Measurements from ENCODE around the gene EMX2. TPM values are rescaled to one million over a fixed set of nuclear protein-coding genes. Genes with fewer than 3 reads are reported as not detected.

The EMX2 gene
- polyA plus RNA-seq, 1 donor, result 9.0 TPM

DNA sequence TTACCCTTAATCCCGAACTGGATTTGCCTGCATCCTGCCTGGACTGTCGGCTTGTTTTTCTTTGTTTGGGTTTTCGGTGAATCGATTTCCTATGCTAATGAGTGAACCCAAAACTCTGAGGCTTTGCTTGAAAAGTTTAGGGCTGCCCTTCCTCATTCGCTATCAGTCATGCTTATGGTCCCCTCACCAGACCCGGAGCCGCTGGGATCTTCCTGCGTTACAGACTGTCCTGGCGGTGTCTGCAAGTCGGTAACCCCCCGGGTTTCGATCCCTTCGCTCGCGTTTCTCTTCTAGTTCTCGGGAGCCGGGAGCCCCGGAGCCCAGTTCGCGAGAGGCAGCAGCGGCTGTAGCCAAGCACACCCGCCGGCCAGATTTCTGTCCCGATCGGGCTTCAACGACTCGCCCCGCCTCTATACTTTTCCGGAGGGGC lies 2.2 kb downstream of the EMX2 start:
- DNase-seq, result no peak

DNA sequence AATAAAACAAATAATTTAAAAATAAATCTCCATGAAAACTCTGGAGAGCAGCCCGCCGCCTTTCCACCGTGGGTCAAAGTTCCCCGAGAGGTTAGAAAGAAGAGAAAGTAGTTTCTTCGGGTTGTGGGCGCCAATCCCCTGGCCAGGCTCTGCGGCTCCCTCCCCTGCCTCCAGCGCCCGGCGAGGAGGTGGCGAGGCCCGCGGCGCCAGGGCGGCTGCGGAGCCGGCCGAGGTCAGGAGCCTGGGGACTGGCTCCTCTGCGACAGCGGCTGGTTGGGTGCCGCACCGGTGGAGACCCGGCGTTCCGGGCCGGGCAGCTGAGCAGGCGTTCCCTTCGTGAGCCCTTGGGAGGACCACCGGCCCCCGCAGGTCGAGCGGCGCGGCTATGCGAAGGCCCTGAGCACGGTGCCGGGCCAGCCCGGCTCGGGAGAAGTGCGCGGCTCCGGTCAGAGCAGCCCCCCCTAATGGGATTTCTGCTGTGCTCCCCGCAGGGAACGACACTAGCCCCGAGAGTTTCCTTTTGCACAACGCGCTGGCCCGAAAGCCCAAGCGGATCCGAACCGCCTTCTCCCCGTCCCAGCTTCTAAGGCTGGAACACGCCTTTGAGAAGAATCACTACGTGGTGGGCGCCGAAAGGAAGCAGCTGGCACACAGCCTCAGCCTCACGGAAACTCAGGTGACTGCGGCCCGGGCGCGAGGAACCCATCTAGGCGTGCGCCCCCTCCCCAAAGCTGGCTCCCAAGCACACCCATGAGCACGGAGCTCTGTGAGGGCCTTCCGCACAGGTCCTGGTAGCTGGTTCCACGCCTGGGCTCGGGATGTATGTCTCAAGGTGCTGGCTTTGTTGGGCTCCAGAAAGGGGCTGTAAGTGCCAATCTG lies 2.8 kb downstream of the EMX2 start:
- no peak for DNase-seq

DNA sequence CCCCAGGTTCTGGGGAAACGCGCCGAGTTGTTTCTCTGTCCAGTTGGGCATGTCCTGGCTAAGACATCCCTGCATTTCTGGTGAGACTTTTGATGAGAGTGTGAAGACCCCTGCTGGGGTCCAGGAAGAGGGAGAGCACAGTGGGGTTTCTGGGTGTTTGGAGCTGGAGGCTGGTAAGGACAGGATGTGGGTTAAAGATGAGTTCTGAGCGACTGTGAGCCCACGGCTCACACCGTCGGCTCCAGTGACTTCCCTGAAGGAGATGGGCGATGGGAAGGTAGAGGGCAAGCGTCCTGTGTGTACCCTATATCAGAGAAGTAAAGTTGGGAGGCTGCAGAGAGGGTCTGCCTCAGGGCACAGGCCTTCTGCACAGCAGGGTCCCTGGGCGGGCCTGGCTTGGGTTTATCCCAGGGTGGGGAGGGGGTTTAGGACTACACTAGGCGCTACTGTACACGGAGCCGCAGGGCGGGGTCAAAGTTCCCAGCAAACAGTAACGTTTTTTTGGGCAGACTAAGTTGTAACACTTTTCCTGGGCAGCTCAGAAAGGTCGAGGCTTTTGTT lies 3.6 kb downstream of the EMX2 start:
- no peak for DNase-seq

DNA sequence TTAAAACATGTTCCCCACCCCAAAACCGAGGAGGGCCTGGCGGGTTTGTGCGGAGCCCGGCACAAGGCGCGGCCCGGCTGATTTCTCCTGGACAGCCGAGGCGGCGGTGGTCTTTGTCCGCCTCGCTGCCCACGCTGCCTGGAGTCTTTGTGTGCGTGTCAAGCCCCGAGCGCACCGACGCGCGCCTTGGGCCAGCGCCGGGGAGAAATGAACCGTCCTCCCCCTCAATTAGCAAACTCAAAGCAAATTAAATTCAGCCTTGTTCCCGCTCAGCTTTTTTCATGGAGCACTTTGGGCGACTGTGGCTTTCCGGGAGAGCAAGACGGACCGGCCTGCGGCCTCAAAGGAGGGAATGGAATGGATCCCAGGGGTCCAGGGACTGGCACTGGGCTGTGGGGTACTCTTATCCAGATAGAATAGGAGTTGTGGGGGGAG lies 4.1 kb downstream of the EMX2 start:
- no peak for DNase-seq

GRCh38 chr10:117547016-117547715 lies 4.6 kb downstream of the EMX2 start:
- DNase-seq, result no peak

DNA sequence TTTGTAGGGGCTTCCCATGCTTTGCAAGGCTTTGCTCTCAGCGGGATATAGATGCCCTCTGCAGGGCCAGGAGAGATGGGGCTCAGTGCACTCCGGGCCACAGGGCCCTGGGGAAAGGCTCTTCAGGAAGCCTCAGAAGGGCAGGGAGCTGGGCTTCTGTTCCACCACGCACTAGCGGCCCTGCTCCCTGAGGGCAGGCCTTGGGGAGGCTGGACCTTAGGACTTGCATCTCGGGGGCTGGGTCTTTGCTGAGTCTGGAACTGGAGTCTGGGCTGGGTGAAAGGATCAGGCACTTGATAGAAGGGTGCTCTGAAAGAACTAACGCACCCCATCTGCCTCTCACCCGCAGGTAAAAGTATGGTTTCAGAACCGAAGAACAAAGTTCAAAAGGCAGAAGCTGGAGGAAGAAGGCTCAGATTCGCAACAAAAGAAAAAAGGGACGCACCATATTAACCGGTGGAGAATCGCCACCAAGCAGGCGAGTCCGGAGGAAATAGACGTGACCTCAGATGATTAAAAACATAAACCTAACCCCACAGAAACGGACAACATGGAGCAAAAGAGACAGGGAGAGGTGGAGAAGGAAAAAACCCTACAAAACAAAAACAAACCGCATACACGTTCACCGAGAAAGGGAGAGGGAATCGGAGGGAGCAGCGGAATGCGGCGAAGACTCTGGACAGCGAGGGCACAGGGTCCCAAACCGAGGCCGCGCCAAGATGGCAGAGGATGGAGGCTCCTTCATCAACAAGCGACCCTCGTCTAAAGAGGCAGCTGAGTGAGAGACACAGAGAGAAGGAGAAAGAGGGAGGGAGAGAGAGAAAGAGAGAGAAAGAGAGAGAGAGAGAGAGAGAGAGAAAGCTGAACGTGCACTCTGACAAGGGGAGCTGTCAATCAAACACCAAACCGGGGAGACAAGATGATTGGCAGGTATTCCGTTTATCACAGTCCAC lies 5.4 kb downstream of the EMX2 start:
- no peak for DNase-seq

GRCh38 chr10:117549100-117549585 lies 6.6 kb downstream of the EMX2 start:
- DNase-seq, result no peak

DNA sequence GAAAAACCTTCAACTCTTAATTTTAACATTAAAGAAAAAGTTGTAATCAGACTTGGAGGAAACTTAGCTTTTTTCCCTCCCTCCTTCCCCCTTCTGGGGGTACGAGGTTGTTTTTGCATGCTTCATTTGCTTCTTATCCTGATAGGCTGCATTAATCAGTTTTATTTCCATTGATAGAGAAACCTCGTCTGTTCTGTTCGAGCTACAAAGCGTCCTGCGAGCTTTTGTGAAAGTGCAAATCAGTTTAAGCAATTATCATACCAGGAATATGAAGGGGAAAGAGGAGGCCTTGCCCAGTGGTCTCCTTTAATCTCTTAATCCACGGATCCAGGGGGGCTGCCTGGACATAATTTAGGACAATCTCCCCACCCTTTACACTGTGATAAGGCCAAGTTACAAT lies 7.5 kb downstream of the EMX2 start:
- no peak for DNase-seq

- no peak for DNase-seq
These were observed 8.2 kb downstream of the EMX2 start for GRCh38 chr10:117550599-117551329.

- no peak for DNase-seq
These were observed 9.0 kb downstream of the EMX2 start for GRCh38 chr10:117551330-117552155.

GRCh38 chr10:117552156-117552631 lies 9.6 kb downstream of the EMX2 start:
- no peak for DNase-seq

- no peak for DNase-seq
These were observed 10.2 kb downstream of the EMX2 start for GRCh38 chr10:117552701-117553141.

DNA sequence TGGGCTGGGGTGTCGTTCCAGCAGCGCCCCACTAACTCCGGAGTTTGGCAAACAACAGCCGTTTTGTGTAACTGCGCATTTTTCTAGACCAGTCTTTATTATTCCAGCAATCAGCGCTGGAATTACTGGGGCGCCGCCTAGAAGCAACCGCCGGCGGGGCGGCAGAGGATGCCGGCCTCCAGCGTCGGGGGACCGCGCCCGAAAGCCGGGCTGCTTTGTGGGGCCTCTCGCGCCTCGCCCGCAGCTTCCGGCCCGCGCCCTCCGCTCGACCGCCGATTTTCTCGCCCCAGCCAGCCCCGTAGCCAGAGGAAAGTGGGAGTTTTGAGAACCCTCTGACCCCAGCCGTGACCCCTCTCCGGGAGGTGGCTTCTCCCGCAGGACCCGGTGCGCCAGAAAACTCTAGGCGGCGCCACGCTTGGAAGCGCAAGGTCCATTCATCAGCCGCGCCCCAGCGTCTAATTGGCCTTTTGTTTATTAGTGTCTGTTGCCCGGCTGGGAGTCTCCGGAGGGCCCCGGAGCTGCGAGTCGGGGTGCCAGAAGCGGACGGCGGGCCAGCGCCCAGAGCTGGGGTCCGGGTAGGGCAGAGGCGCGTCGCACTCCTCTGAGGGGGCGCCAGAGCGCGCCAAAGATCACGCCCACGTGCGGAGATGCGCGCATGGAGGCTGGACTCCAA lies 10.7 kb downstream of the EMX2 start:
- DNase-seq, result no peak

DNA sequence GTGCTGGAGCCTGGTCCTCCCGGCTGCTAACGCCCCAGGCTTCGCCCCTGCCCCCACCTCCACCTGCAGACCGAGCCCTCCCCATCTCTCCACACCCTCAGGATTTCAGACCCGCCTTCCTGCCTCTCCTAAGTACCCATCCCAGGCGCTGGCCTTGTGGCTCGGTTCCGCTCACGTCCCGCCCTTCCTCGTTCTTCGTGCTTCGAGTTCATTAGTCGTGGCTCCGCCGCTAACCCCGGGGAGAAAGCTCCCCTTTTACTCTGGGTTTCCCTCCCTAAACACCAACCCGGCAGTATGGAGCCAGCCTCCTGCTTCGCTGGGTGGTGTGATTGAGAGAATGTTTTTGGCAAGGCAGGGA lies 11.2 kb downstream of the EMX2 start:
- DNase-seq, result no peak

GRCh38 chr10:117554241-117554814 lies 11.8 kb downstream of the EMX2 start:
- no peak for DNase-seq

DNA sequence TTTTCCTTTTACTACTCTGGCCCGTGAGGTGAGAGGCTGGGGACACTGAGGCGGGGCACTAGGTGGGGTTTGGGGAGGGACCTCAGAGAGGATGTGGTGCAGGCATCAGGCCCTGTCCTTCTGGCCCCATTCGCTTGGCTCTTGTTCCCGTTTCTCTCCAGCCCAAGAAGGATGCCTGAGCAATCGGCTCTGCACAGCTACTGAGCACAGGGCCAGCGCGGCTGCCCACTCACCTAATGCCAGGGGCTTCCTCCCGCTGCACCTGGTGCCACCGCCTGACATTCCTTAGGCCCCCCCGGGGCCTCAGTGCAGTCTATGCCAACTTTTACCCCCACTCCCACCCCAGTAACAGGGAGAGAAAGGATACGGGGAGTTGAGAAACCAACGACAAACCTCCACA lies 12.5 kb downstream of the EMX2 start:
- no peak for DNase-seq

- DNase-seq, result no peak
These were observed 13.3 kb downstream of the EMX2 start for GRCh38 chr10:117555863-117556262.

DNA sequence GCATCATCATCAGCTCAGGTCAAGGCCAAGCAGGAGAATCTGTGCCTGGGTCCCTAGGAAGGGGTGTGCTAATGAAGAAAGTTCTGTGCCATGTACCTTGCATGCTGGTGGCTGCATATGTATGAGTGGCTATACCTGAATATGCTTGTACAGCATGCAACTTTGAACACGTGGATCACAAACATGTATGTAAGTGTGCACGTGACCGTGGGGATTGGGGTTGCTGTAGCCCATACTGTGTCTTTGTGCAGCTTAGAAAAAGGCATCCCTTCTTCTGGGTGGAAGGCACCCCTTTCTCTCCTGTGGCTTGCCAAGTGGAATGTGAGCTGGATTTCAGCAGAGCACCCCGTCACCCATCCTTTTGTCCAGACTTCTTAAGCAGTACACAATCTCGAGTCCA lies 13.8 kb downstream of the EMX2 start:
- no peak for DNase-seq

DNA sequence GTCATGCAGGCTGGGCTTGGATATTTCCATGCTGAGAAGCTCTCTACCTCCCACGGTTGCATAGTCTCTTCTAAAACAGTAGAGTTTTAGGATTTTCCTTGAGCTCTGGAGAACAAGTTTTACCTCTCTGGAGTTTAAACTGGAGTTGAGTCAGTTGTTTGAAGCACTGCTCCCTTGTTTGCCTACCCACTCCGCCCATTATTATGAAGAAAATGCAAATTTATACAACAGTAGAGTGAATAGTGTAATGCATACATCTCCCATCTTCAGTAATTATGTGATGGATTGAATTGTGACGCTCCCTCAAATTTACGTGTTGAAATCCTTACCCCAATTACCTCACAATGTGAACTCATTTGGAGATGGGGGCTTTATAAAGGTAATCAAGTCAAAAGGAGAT lies 17.2 kb downstream of the EMX2 start:
- no peak for DNase-seq

Measured in hindlimb muscle (tissue), 1 donor.